ENCODE data around the gene OLFM1. TPM values are rescaled to one million over a fixed set of nuclear protein-coding genes. Genes with fewer than 3 reads are reported as not detected.

OLFM1 gene
- total RNA-seq, 1 donor from 2014 or later: not detected

DNA sequence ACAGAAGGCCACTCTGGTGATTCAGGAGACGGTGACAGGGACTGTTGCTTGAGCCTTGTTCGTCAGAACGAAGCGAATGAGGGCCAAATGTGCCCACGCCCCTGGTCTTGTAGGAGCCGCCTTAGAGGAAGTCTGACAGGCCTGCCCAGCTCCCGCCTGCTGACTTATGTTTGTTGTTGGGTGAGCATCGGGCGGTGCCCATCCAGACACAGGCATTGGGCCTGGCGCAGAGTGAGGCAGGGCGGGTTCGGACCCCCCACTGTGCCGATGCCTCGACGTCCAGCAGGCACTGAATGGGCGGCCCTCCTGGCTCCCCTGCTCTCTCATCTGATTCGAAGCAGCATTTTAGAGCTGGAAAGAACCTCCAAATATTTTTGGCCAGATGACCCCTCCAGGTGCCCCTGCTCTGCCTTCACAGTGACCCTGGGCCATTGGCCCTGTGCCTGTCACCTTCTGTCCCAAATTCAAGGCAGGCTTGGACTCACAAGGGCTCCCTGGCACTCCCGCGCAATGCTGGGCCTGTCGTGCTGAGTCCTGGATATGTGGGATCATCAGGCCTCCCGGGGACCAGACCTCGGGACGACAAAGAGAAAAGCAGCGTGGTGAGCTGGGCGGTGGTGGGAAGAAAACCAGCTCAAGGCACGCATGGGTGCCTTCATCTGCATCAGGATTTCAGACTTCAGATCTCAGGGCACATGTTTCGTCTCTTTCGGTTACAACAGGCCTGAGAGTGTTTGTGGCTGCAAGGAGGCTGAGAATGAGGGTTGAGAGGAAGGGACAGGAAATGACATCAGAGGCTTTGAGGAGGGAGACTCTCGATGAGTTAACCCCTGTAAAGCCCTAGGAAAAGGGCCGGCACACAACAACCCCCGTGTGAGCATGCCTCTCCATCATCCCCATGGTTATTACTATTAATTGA, 37.1 kb upstream of the OLFM1 start:
- intact Hi-C loops (cut with micrococcal nuclease): no loop called here
- ChIA-PET CTCF (no interaction called here), POLR2A (no interaction called here)
- no peak for ATAC-seq (ENCODE audit: low read depth)
- H3K36me3 Mint-ChIP-seq (ENCODE audit: low read depth): no peaks in the 10 kb centered on the region
- peaks cover 17% of the 10 kb centered on the region for H3K4me1 Mint-ChIP-seq
- H3K27ac Mint-ChIP-seq: no peak overlapping the region
- no peak for DNase-seq
- no peak overlapping the region for H3K4me3 Mint-ChIP-seq
- peaks cover 9% of the 10 kb centered on the region for H3K27me3 Mint-ChIP-seq
- no peaks in the 10 kb centered on the region for H3K9me3 Mint-ChIP-seq
- TF ChIP-seq, protein P1, sequence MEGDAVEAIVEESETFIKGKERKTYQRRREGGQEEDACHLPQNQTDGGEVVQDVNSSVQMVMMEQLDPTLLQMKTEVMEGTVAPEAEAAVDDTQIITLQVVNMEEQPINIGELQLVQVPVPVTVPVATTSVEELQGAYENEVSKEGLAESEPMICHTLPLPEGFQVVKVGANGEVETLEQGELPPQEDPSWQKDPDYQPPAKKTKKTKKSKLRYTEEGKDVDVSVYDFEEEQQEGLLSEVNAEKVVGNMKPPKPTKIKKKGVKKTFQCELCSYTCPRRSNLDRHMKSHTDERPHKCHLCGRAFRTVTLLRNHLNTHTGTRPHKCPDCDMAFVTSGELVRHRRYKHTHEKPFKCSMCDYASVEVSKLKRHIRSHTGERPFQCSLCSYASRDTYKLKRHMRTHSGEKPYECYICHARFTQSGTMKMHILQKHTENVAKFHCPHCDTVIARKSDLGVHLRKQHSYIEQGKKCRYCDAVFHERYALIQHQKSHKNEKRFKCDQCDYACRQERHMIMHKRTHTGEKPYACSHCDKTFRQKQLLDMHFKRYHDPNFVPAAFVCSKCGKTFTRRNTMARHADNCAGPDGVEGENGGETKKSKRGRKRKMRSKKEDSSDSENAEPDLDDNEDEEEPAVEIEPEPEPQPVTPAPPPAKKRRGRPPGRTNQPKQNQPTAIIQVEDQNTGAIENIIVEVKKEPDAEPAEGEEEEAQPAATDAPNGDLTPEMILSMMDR (IDR thresholded peaks at IDR 0.05): no peak

DNA sequence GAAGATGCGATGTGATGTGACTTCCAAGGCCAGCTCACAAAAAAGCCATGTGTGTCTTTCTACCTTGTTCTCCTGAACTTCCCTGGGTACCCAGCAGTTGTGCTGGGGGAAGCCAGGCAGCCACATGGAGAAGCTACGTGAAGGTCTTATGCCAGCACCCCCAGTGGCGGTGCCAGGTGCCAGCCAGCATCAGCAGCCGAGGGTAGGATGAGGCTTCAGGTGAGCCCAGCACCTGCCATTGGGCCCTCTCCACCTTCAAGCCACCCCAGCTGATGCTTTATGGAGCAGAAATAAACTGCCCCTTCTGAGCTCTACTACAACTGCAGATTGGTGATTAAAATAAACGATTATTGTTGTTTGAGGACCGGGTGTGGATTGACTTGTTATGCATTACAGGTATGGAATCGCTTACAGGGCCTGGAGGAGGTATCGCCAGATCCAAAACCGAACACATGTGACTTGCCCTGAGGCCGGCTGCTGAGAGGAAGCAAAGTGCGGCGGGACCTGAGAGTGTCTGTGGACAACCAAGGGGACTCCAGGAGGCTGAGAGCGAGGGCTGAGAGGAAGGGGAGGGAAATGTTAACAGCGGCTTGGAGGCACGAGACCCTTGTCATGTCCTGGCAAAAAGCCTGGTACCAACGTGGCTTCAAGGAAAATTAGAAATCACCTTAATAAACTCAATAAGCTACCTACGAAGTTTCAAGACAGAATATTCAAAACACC, 36.0 kb upstream of the OLFM1 start:
- ChIA-PET CTCF (no interaction called here), POLR2A (no interaction called here)
- Mint-ChIP-seq H3K4me1 (peaks cover 17% of the 10 kb centered on the region), H3K4me3 (no peak overlapping the region), H3K36me3 (ENCODE audit: low read depth) (no peaks in the 10 kb centered on the region), H3K27me3 (peaks cover 9% of the 10 kb centered on the region), H3K9me3 (no peaks in the 10 kb centered on the region), H3K27ac (no peak overlapping the region)
- ATAC-seq (ENCODE audit: low read depth): no peak
- intact Hi-C loops (cut with micrococcal nuclease): no loop called here
- no peak for DNase-seq
- TF ChIP-seq, protein P1 (IDR thresholded peaks at IDR 0.05): no peak

DNA sequence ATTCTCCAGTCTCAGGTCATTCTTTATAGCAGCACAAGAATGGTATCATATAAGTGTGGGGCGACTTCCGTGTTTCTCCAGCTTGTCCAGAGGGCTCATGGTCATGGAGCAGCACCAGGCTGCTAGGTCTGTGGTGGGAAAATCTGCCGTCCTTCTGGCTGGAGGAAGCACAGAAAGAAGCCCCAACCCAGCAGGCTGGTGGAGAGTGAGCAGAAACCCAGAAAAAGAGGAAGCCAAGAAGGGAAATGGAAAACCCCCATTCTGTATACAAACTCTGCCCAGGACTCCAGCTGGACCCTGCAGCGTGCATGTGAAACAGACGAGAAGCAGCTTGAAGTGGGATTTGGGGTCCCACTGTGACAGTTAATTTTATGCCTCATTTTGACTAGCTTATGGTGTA, 34.3 kb upstream of the OLFM1 start:
- H3K27me3 Mint-ChIP-seq: peaks cover 9% of the 10 kb centered on the region
- CTCF ChIA-PET: no interaction called here
- peak overlapping the region; percentile 9 for H3K27ac Mint-ChIP-seq
- no peak overlapping the region for H3K4me3 Mint-ChIP-seq
- TF ChIP-seq, protein P1 (IDR thresholded peaks at IDR 0.05): no peak
- intact Hi-C loops (cut with micrococcal nuclease): no loop called here
- no peaks in the 10 kb centered on the region for H3K36me3 Mint-ChIP-seq (ENCODE audit: low read depth)
- H3K9me3 Mint-ChIP-seq: no peaks in the 10 kb centered on the region
- ATAC-seq (ENCODE audit: low read depth) (peak; percentile 54), DNase-seq (peak; percentile 5)
- peaks cover 17% of the 10 kb centered on the region for H3K4me1 Mint-ChIP-seq
- POLR2A ChIA-PET: no interaction called here

DNA sequence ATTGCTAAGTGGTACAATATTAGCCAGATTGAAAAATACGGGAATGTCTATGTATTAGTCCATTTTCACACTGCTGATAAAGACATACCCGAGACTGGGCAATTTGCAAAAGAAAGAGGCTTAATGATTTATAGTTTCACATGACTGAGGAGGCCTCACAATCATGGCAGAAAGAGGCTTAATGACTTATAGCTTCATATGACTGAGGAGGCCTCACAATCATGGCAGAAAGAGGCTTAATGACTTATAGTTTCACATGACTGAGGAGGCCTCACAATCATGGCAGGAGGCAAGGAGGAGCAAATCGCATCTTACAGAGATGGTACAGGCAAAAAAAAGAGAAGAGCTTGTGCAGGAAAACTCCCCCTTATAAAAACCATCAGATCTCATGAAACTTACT, 32.3 kb upstream of the OLFM1 start:
- Mint-ChIP-seq H3K27me3 (peaks cover 9% of the 10 kb centered on the region), H3K27ac (no peak overlapping the region)

DNA sequence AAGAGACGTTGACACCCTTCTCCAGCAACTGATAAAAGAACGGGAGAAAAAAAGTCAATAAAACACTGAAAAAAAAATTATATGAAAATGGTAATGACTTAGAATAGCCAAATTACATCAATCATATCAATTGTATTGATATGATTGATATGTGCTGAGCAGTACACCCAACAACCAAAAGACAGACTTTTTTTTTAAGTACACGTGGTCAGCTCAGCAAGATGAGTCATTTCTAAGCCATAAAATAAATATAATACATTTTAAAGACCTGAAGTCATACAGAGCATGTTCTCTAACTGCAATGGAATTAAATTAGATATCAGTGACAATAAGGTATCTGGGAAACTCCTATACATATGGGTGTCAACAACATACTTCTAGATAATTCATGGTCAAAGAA, 30.9 kb upstream of the OLFM1 start:
- intact Hi-C loops (cut with micrococcal nuclease): no loop called here
- Mint-ChIP-seq H3K27ac (no peak overlapping the region), H3K36me3 (ENCODE audit: low read depth) (no peaks in the 10 kb centered on the region), H3K27me3 (peaks cover 9% of the 10 kb centered on the region), H3K9me3 (no peaks in the 10 kb centered on the region), H3K4me1 (peaks cover 17% of the 10 kb centered on the region), H3K4me3 (no peak overlapping the region)
- no peak for DNase-seq
- ChIA-PET POLR2A (no interaction called here), CTCF (no interaction called here)
- no peak for ATAC-seq (ENCODE audit: low read depth)
- TF ChIP-seq, protein P1 (IDR thresholded peaks at IDR 0.05): no peak

More for the DNA sequence above, 32.3 kb upstream of the OLFM1 start:
- POLR2A ChIA-PET: no interaction called here
- H3K4me1 Mint-ChIP-seq: peaks cover 17% of the 10 kb centered on the region
- no peaks in the 10 kb centered on the region for H3K36me3 Mint-ChIP-seq (ENCODE audit: low read depth)
- H3K9me3 Mint-ChIP-seq: no peaks in the 10 kb centered on the region
- intact Hi-C loops (cut with micrococcal nuclease): no loop called here
- TF ChIP-seq, protein P1 (IDR thresholded peaks at IDR 0.05): no peak
- CTCF ChIA-PET: no interaction called here
- ATAC-seq (ENCODE audit: low read depth) (no peak), DNase-seq (no peak)
- H3K4me3 Mint-ChIP-seq: no peak overlapping the region

All from activated B cell treated with CpG ODN at 0.5 μM for 24 hours (primary cell).